HCT116 (cell line): Measurements from ENCODE around the gene OSBPL10. TPM values are rescaled to one million over a fixed set of nuclear protein-coding genes. Genes with fewer than 3 reads are reported as not detected.

Source experiments
- ATAC-seq: fragments of 200-7000 bp; cut with Tn5 transposase; 2 replicates; pipeline ENCODE4 v1.9.1; 2020; ENCODE audit warnings: mild to moderate bottlenecking, moderate library complexity
- BruUV-seq: library from RNA; stranded (reverse); fragments of 400-500 nt; replicated peaks from 2 replicates; lab custom pipeline; 2021; lab: Mats Ljungman, UMichigan
- CTCF ChIA-PET: fragments of 300-600 bp; sonication (Branson Sonifier 250); formaldehyde crosslinking; loops from one replicate; lab custom pipeline; 2021; ENCODE audit warnings: antibody characterized with exemption; lab: Charles Lee
- POLR2A ChIA-PET: fragments of 300-600, 350-600 bp; sonication (Branson Sonifier 250); formaldehyde crosslinking; loops from one replicate; lab custom pipeline; 2021; ENCODE audit warnings: antibody characterized with exemption; lab: Charles Lee
- RAD21 ChIA-PET, 2 experiments: fragments of 300-600 bp; sonication (Branson Sonifier 250); formaldehyde crosslinking; loops; one replicate each; lab custom pipeline; 2023; ENCODE audit warnings: low total read pairs in 2 of 2; ENCODE audit not compliant: uncharacterized antibody in 2 of 2, unreplicated experiment in 2 of 2, low non-redundant PET in 1 of 2; lab: Charles Lee
- DNase-seq: peaks from one replicate; pipeline ENCODE4 v3.0.0-alpha.2; 2010; ENCODE audit warnings: low read depth, low spot score
- H2AFZ ChIP-seq: fragments of 200-600 bp; shearing (Covaris generic), sonication (generic); 2 replicates; pipeline ENCODE4 v1.6.1; 2017; ENCODE audit warnings: low read depth, mixed run types, mixed read lengths, antibody characterized with exemption, low read length; ENCODE audit not compliant: poor library complexity, severe bottlenecking
- H3K27ac ChIP-seq: 2 replicates; pipeline ENCODE4 v1.5.1; 2012; ENCODE audit warnings: low read depth, low read length
- H3K27me3 ChIP-seq: fragments of 200-600 bp; sonication (generic); 2 replicates; pipeline ENCODE4 v1.6.1; 2016; ENCODE audit warnings: mixed run types, low read length, mixed read lengths; ENCODE audit not compliant: insufficient read depth
- H3K36me3 ChIP-seq, 2 experiments: fragments of 200-500 bp in 1 of 2; fragments of 200-600 bp in 1 of 2; sonication (Bioruptor generic) in 1 of 2; sonication (generic) in 1 of 2; 2 replicates each; pipeline versions ENCODE4 v1.5.1 to v1.6.1; 2014 to 2016; ENCODE audit warnings: low read length in 2 of 2, inconsistent platforms in 1 of 2, mixed read lengths in 1 of 2, mixed run types in 1 of 2; ENCODE audit not compliant: insufficient read depth in 2 of 2, control insufficient read depth in 1 of 2
- H3K4me1 ChIP-seq, 2 experiments: fragments of 200-600 bp in 1 of 2; sonication (generic) in 1 of 2; 2 replicates each; pipeline versions ENCODE4 v1.5.1 to v1.6.1; 2012 to 2017; ENCODE audit warnings: low read length in 2 of 2, inconsistent platforms in 1 of 2, mild to moderate bottlenecking in 1 of 2, mixed read lengths in 1 of 2, mixed run types in 1 of 2, moderate library complexity in 1 of 2; ENCODE audit not compliant: insufficient read depth in 2 of 2, control insufficient read depth in 1 of 2
- H3K4me2 ChIP-seq: fragments of 200-600 bp; sonication (generic); 2 replicates; pipeline ENCODE4 v1.6.1; 2017; ENCODE audit warnings: mixed run types, low read length, mixed read lengths
- H3K4me3 ChIP-seq, 2 experiments: fragments of 200-600 bp in 1 of 2; sonication (generic) in 1 of 2; replicated peaks in 1 of 2; 2 replicates each; pipeline ENCODE4 v1.5.1; 2011 to 2016; ENCODE audit warnings: low read length in 2 of 2, control low read depth in 1 of 2, low read depth in 1 of 2, mild to moderate bottlenecking in 1 of 2, mixed read lengths in 1 of 2, mixed run types in 1 of 2
- H3K79me2 ChIP-seq: fragments of 200-600 bp; sonication (generic); 2 replicates; pipeline ENCODE4 v1.6.1; 2017; ENCODE audit warnings: mild to moderate bottlenecking, mixed run types, low read length, moderate library complexity, mixed read lengths; ENCODE audit not compliant: insufficient read depth
- H3K9ac ChIP-seq: fragments of 200-600 bp; sonication (generic); 2 replicates; pipeline ENCODE4 v1.6.1; 2016; ENCODE audit warnings: low read length, mixed read lengths
- H3K9me2 ChIP-seq: fragments of 200-600 bp; sonication (generic), shearing (Covaris generic); 2 replicates; pipeline ENCODE4 v1.6.1; 2017; ENCODE audit warnings: mixed run types, mild to moderate bottlenecking, moderate library complexity; ENCODE audit not compliant: insufficient read depth
- H3K9me3 ChIP-seq, 2 experiments: fragments of 200-500 bp in 1 of 2; fragments of 200-600 bp in 1 of 2; sonication (Bioruptor generic) in 1 of 2; sonication (generic) in 1 of 2; 2 replicates each; pipeline ENCODE4 v1.6.1; 2014 to 2017; ENCODE audit warnings: low read length in 2 of 2, mixed read lengths in 2 of 2, inconsistent platforms in 1 of 2, low read depth in 1 of 2, mild to moderate bottlenecking in 1 of 2, mixed run types in 1 of 2, moderate library complexity in 1 of 2; ENCODE audit not compliant: control insufficient read depth in 1 of 2, insufficient read depth in 1 of 2
- H4K20me1 ChIP-seq: fragments of 200-600 bp; sonication (generic), shearing (Covaris generic); 2 replicates; pipeline ENCODE4 v1.6.1; 2017; ENCODE audit warnings: mixed run types, mild to moderate bottlenecking, moderate library complexity; ENCODE audit not compliant: insufficient read depth
- ATF3 ChIP-seq: IDR thresholded peaks from 2 replicates; pipeline ENCODE4 v1.6.1; 2012
- CBX3 ChIP-seq: IDR thresholded peaks from 2 replicates; pipeline ENCODE4 v1.6.1; 2012; ENCODE audit warnings: low read depth
- CEBPB ChIP-seq: IDR thresholded peaks from 2 replicates; pipeline ENCODE4 v1.6.1; 2012; ENCODE audit warnings: low read depth
- CTCF ChIP-seq, 3 experiments: fragments of 200-600 bp in 1 of 3; sonication (generic) in 1 of 3; IDR thresholded peaks in 2 of 3; conservative IDR thresholded peaks in 1 of 3; 2 replicates each; pipeline ENCODE4 v1.5.1; 2012 to 2017; ENCODE audit warnings: low read depth in 2 of 3, low read length in 2 of 3, antibody characterized with exemption in 1 of 3, borderline replicate concordance in 1 of 3, control low read depth in 1 of 3, mild to moderate bottlenecking in 1 of 3, mixed read lengths in 1 of 3, mixed run types in 1 of 3, moderate library complexity in 1 of 3; ENCODE audit not compliant: insufficient read depth in 1 of 3
- EGR1 ChIP-seq: IDR thresholded peaks from 2 replicates; pipeline ENCODE4 v1.6.1; 2012; ENCODE audit warnings: low read depth
- ELF1 ChIP-seq: IDR thresholded peaks from 2 replicates; pipeline ENCODE4 v1.6.1; 2012; ENCODE audit warnings: low read depth, borderline replicate concordance
- EZH2 ChIP-seq: fragments of 200-600 bp; sonication (generic); IDR thresholded peaks from 2 replicates; pipeline ENCODE4 v1.6.1; 2017; ENCODE audit warnings: antibody characterized with exemption, mixed run types
- FOSL1 ChIP-seq: IDR thresholded peaks from 2 replicates; pipeline ENCODE4 v1.6.1; 2012; ENCODE audit warnings: low read depth
- MAX ChIP-seq: IDR thresholded peaks from 2 replicates; pipeline ENCODE4 v1.6.1; 2012
- RAD21 ChIP-seq: IDR thresholded peaks from 2 replicates; pipeline ENCODE4 v1.6.1; 2012; ENCODE audit warnings: low read depth, mild to moderate bottlenecking
- REST ChIP-seq: IDR thresholded peaks from 2 replicates; pipeline ENCODE4 v1.6.1; 2012; ENCODE audit warnings: low read depth
- SIN3A ChIP-seq: IDR thresholded peaks from 2 replicates; pipeline ENCODE4 v1.6.1; 2012; ENCODE audit warnings: low read depth
- SP1 ChIP-seq: IDR thresholded peaks from 2 replicates; pipeline ENCODE4 v1.6.1; 2012; ENCODE audit warnings: low read depth
- SRF ChIP-seq: IDR thresholded peaks from 2 replicates; pipeline ENCODE4 v1.6.1; 2012; ENCODE audit warnings: low read depth
- TCF7L2 ChIP-seq: IDR thresholded peaks from 2 replicates; pipeline ENCODE4 v1.7.0; 2011; ENCODE audit warnings: borderline replicate concordance, inconsistent platforms; ENCODE audit not compliant: insufficient read depth, insufficient read length; ENCODE audit errors: extremely low read depth
- YY1 ChIP-seq: IDR thresholded peaks from 2 replicates; pipeline ENCODE4 v1.6.1; 2011; ENCODE audit warnings: low read length, low read depth, moderate library complexity, mild to moderate bottlenecking; ENCODE audit not compliant: insufficient replicate concordance; ENCODE audit errors: extremely low read depth
- ZFX ChIP-seq: fragments of 450-650 bp; IDR thresholded peaks from 2 replicates; pipeline ENCODE4 v1.6.1; 2017
- ZNF274 ChIP-seq: fragments of 200-500 bp; sonication (Bioruptor generic); IDR thresholded peaks from 2 replicates; pipeline ENCODE4 v1.6.1; 2014; ENCODE audit warnings: mild to moderate bottlenecking, low read depth, low read length, inconsistent platforms
- intact Hi-C: fragments of 100-400 bp; cut with micrococcal nuclease; formaldehyde crosslinking; loops from 2 replicates; pipeline ENCODE4 v1.10.0; 2022
- total RNA-seq: library from RNA; stranded (reverse); gene quantifications from one replicate; pipeline ENCODE4 v1.2.1, GENCODE V29; 2021; ENCODE audit not compliant: unreplicated experiment

OSBPL10 gene
- total RNA-seq, 1 experiment from 2014 or later = 25.8 TPM

GRCh38 chr3:31614162-31614921 is 366.7 kb downstream of the OSBPL10 start (continued):
- TF ChIP-seq RAD21 (no peak), EGR1 (no peak), CEBPB (no peak), MAX (no peak), EZH2 (no peak), ZNF274 (no peak), FOSL1 (no peak)
- TF ChIP-seq, all 23 proteins: peak for 0

- H3K4me1 ChIP-seq = peaks cover 0 to 9% of the 10 kb centered on the region in 2 experiments; a peak in 1 of 4 replicates
- POLR2A ChIA-PET = no interaction called here
- ATAC-seq (no peak), DNase-seq (no peak)
- H4K20me1 ChIP-seq = peaks cover 17% of the 10 kb centered on the region; the same call in 1 of the 2 replicates
- H3K9me2 ChIP-seq = no peaks in the 10 kb centered on the region
- RAD21 ChIA-PET = no interaction called here
- H3K27me3 ChIP-seq = no peaks in the 10 kb centered on the region
- no peak overlapping the region for H3K4me3 ChIP-seq
- H3K27ac ChIP-seq = no peak overlapping the region
- peaks cover 77% of the 10 kb centered on the region for H3K79me2 ChIP-seq
- intact Hi-C loops = no loop called here
- no peaks in the 10 kb centered on the region for H3K9me3 ChIP-seq
- H2AFZ ChIP-seq = no peak overlapping the region
- H3K36me3 ChIP-seq = peaks cover 0 to 2% of the 10 kb centered on the region in 2 experiments; a peak in 1 of 4 replicates
- H3K4me2 ChIP-seq = no peak overlapping the region
- BruUV-seq = no TSS peak
- H3K9ac ChIP-seq = no peak overlapping the region
- CTCF ChIA-PET = no interaction called here
- TF ChIP-seq RAD21 = no peak
- no peak for TF ChIP-seq EGR1
- no peak for TF ChIP-seq SRF
- no peak for TF ChIP-seq FOSL1
- TF ChIP-seq ATF3 = no peak
- TF ChIP-seq CTCF (IDR thresholded peaks at IDR 0.05 in 2 of 3, conservative IDR thresholded peaks at IDR 0.05 in 1 of 3; ENCODE audit: borderline replicate concordance in 1 of 3, insufficient read depth in 1 of 3, low read depth in 2 of 3, low read length in 2 of 3) = no peak
- no peak for TF ChIP-seq ZFX
- TF ChIP-seq CEBPB = no peak
- TF ChIP-seq CBX3 = no peak
- no peak for TF ChIP-seq YY1
- no peak for TF ChIP-seq SIN3A
- no peak for TF ChIP-seq ELF1
- TF ChIP-seq SP1 = no peak
- no peak for TF ChIP-seq EZH2
- TF ChIP-seq TCF7L2 = no peak
- no peak for TF ChIP-seq REST
Measured at GRCh38 chr3:31613654-31614053, 367.4 kb downstream of the OSBPL10 start.
